Stomach (tissue), 9 donors: ENCODE data around the gene PPP1R12B. TPM values are rescaled to one million over a fixed set of nuclear protein-coding genes. Genes with fewer than 3 reads are reported as not detected.
"Not testable (repeated sequence)": the region's sequence is repeated elsewhere in the genome, so short reads cannot be mapped to it uniquely, and the experiment has no call there.

Source experiments
- DNase-seq, 2 donors: peaks; one replicate each; pipeline versions ENCODE4 v3.0.0 to v3.0.0-alpha.2; 2013 to 2019
- H3K27ac ChIP-seq, 5 donors: fragments of 200-600 bp in 4 of 5; sonication (generic) in 4 of 5; one replicate each; pipeline ENCODE4 v1.5.1; 2013 to 2019; ENCODE audit warnings: mild to moderate bottlenecking in 1 of 5, moderate library complexity in 1 of 5
- H3K27me3 ChIP-seq, 3 donors: fragments of 200-600 bp; sonication (generic); one replicate each; pipeline ENCODE4 v1.5.1; 2017 to 2019; ENCODE audit warnings: mixed run types in 1 of 3
- H3K36me3 ChIP-seq, 4 donors: fragments of 200-600 bp; sonication (generic); 1 replicate in 3 of 4; 2 replicates in 1 of 4; pipeline ENCODE4 v1.5.1; 2016 to 2019
- H3K4me1 ChIP-seq, 4 donors: fragments of 200-600 bp; sonication (generic); one replicate each; pipeline ENCODE4 v1.5.1; 2016 to 2019
- H3K4me3 ChIP-seq, 4 donors: fragments of 200-600 bp; sonication (generic) in 3 of 4; one replicate each; pipeline ENCODE4 v1.5.1; 2016 to 2019; ENCODE audit warnings: mild to moderate bottlenecking in 1 of 4
- H3K9me3 ChIP-seq, 4 donors: fragments of 200-600 bp; sonication (generic); one replicate each; pipeline ENCODE4 v1.5.1; 2016 to 2019
- CTCF ChIP-seq, 7 experiments: fragments of 450-650 bp in 4 of 7; fragments of 200-600 bp in 3 of 7; sonication (generic) in 3 of 7; IDR thresholded peaks; one replicate each; pipeline ENCODE4 v1.5.1; 2016 to 2019; ENCODE audit warnings: antibody characterized with exemption in 7 of 7, control low read depth in 2 of 7, mild to moderate bottlenecking in 1 of 7
- EP300 ChIP-seq: sonication (generic); formaldehyde crosslinking; IDR thresholded peaks from one replicate; pipeline ENCODE4 v1.6.1; 2017; ENCODE audit warnings: antibody characterized with exemption
- POLR2A ChIP-seq, 4 donors: fragments of 450-650 bp; IDR thresholded peaks; one replicate each; pipeline ENCODE4 v1.6.1; 2016; ENCODE audit warnings: antibody characterized with exemption in 4 of 4, control low read depth in 2 of 4, mild to moderate bottlenecking in 1 of 4, moderate library complexity in 1 of 4
- POLR2AphosphoS5 ChIP-seq, 3 donors: sonication (generic); formaldehyde crosslinking; IDR thresholded peaks; one replicate each; pipeline ENCODE4 v1.6.1; 2016; ENCODE audit warnings: antibody characterized with exemption in 3 of 3
- WGBS, 5 donors: extraction: QIAGEN DNeasy Blood & Tissue Kit in 3 of 5; methylation state at CpG; one replicate each; pipeline versions ENCODE4 v1.1.5 to v1.1.7; 2013 to 2018; 5-methylcytosine and 5-hydroxymethylcytosine counted together
- intact Hi-C: fragments of 100-400 bp; cut with DNase I; formaldehyde crosslinking; loops from one replicate; pipeline ENCODE4 v1.15.1; 2023; ENCODE audit warnings: low total_unique reads
- polyA plus RNA-seq, 3 donors: library from polyadenylated mRNA; stranded (reverse); fragments of 200-250 nt; gene quantifications; one replicate each; pipeline ENCODE4 v1.2.3, GENCODE V29; 2013
- total RNA-seq, 5 donors: library from RNA; depleted of rRNA; stranded (reverse); fragments of >200 nt; gene quantifications; one replicate each; pipeline versions ENCODE4 v1.1.0 to v1.2.3, GENCODE V29; 2014 to 2016
- donor health status: healthy with polysubstance abuse.
- donor health status: Bipolar disorder and iron deficiency.
- donor health status: healthy.

PPP1R12B gene
- total and polyA plus RNA-seq, 8 donors: 9.7 to 352 (median 96.0) TPM

- intact Hi-C loops: no loop called here
Observed at GRCh38 chr1:202501281-202501680, 152.8 kb downstream of the PPP1R12B start.

GRCh38 chr1:202505356-202505755 is 156.9 kb downstream of the PPP1R12B start:
- Histone ChIP-seq H3K9me3 (no peaks in the 10 kb centered on the region), H3K36me3 (peaks cover 0 to 32% (median 16%) of the 10 kb centered on the region in 4 donors), H3K27me3 (no peaks in the 10 kb centered on the region), H3K4me1 (peaks cover 0 to 20% (median 8%) of the 10 kb centered on the region in 4 donors), H3K4me3 (no peak overlapping the region), H3K27ac (peak overlapping the region in 4 of 5 donors; percentile 69 to 87 (median 75))
- intact Hi-C loops: no loop called here
- 32 to 45% (median 32%) methylated on average over 4 of the region's 4 CpGs for WGBS, 5 donors
- DNase-seq: peak in 1 of 2 donors; percentile 64
- TF ChIP-seq POLR2AphosphoS5 (IDR thresholded peaks at IDR 0.05) (peak in 2 of 3 donors; percentile 28 to 48), POLR2A (IDR thresholded peaks at IDR 0.05) (no peak), CTCF (IDR thresholded peaks at IDR 0.05) (no peak), EP300 (no peak)

More at GRCh38 chr1:202501281-202501680, 152.8 kb downstream of the PPP1R12B start:
- Histone ChIP-seq H3K4me3 (no peak overlapping the region), H3K27me3 (no peaks in the 10 kb centered on the region), H3K4me1 (peaks cover 0 to 16% (median 8%) of the 10 kb centered on the region in 4 donors), H3K36me3 (peaks cover 0 to 53% (median 39%) of the 10 kb centered on the region in 4 donors), H3K9me3 (no peaks in the 10 kb centered on the region), H3K27ac (no peak overlapping the region)
- TF ChIP-seq POLR2A (IDR thresholded peaks at IDR 0.05) (no peak), POLR2AphosphoS5 (IDR thresholded peaks at IDR 0.05) (peak in 1 of 3 donors; percentile 32), CTCF (IDR thresholded peaks at IDR 0.05) (peak in 3 of 7 experiments; percentile 26 to 63 (median 52)), EP300 (no peak)
- 21 to 41% (median 33%) methylated on average over 2 of the region's 2 CpGs for WGBS, 5 donors
- peak in 1 of 2 donors; percentile 60 for DNase-seq

- intact Hi-C loops, H3K4me3 ChIP-seq, H3K9me3 ChIP-seq, H3K27me3 ChIP-seq: not testable (repeated sequence)
- peak overlapping the region; percentile 58 to 87 (median 69) for H3K27ac ChIP-seq
- H3K4me1 ChIP-seq: peaks cover 0 to 20% (median 8%) of the 10 kb centered on the region in 4 donors
- peak in 1 of 2 donors; percentile 87 for DNase-seq
- peaks cover 0 to 32% (median 16%) of the 10 kb centered on the region in 4 donors for H3K36me3 ChIP-seq
- TF ChIP-seq POLR2AphosphoS5 (IDR thresholded peaks at IDR 0.05): peak in 1 of 3 donors; percentile 21
- WGBS, 5 donors: 39 to 55% (median 52%) methylated on average over 6 of the region's 6 CpGs
Observed at GRCh38 chr1:202505880-202506575, 157.5 kb downstream of the PPP1R12B start.

GRCh38 chr1:202508863-202509262 is 160.4 kb downstream of the PPP1R12B start:
- DNase-seq, H3K4me3 ChIP-seq, intact Hi-C loops, H3K9me3 ChIP-seq, H3K27me3 ChIP-seq, H3K36me3 ChIP-seq: not testable (repeated sequence)
- Histone ChIP-seq H3K27ac (peak overlapping the region in 3 of 5 donors; percentile 21 to 42 (median 39)), H3K4me1 (peaks cover 0 to 20% (median 8%) of the 10 kb centered on the region in 4 donors)
- 37 to 71% (median 52%) methylated on average over 6 of the region's 6 CpGs for WGBS, 5 donors

GRCh38 chr1:202513875-202514274 is 165.4 kb downstream of the PPP1R12B start:
- H3K27me3 ChIP-seq, H3K4me3 ChIP-seq, DNase-seq, H3K36me3 ChIP-seq, intact Hi-C loops, H3K9me3 ChIP-seq, H3K27ac ChIP-seq: not testable (repeated sequence)
- peaks cover 0 to 11% (median 4%) of the 10 kb centered on the region in 4 donors for H3K4me1 ChIP-seq

- 55 to 82% (median 75%) methylated on average over 4 of the region's 4 CpGs for WGBS, 5 donors
Observed at GRCh38 chr1:202516434-202516877, 168.0 kb downstream of the PPP1R12B start.

GRCh38 chr1:202517146-202517545 is 168.6 kb downstream of the PPP1R12B start:
- intact Hi-C loops, H3K9me3 ChIP-seq, DNase-seq, H3K4me3 ChIP-seq, H3K27me3 ChIP-seq, H3K36me3 ChIP-seq: not testable (repeated sequence)
- Histone ChIP-seq H3K27ac (peak overlapping the region in 1 of 5 donors; percentile 7), H3K4me1 (peaks cover 6 to 33% (median 23%) of the 10 kb centered on the region in 4 donors)
- 74 to 96% (median 84%) methylated on average over 1 of the region's 1 CpG for WGBS, 5 donors

More at GRCh38 chr1:202516434-202516877, 168.0 kb downstream of the PPP1R12B start:
- Histone ChIP-seq H3K4me3 (no peak overlapping the region), H3K27ac (no peak overlapping the region), H3K36me3 (peaks cover 0 to 3% (median 0%) of the 10 kb centered on the region in 4 donors), H3K27me3 (no peaks in the 10 kb centered on the region), H3K4me1 (peaks cover 6 to 33% (median 23%) of the 10 kb centered on the region in 4 donors), H3K9me3 (no peaks in the 10 kb centered on the region)
- intact Hi-C loops: no loop called here
- TF ChIP-seq POLR2A (IDR thresholded peaks at IDR 0.05): no peak
- TF ChIP-seq CTCF (IDR thresholded peaks at IDR 0.05): no peak
- no peak for TF ChIP-seq POLR2AphosphoS5 (IDR thresholded peaks at IDR 0.05)
- no peak for TF ChIP-seq EP300
- DNase-seq: no peak

- 68 to 90% (median 71%) methylated on average over 1 of the region's 1 CpG for WGBS, 5 donors
- intact Hi-C loops, H3K9me3 ChIP-seq: not testable (repeated sequence)
Observed at GRCh38 chr1:202518180-202518579, 169.7 kb downstream of the PPP1R12B start.

More at GRCh38 chr1:202518180-202518579, 169.7 kb downstream of the PPP1R12B start:
- not testable (repeated sequence) for H3K27me3 ChIP-seq, H3K36me3 ChIP-seq, DNase-seq, H3K4me3 ChIP-seq
- H3K4me1 ChIP-seq: peaks cover 6 to 37% (median 23%) of the 10 kb centered on the region in 4 donors
- peak overlapping the region in 1 of 5 donors; percentile 64 for H3K27ac ChIP-seq
